Stimulated activated CD4-positive, alpha-beta T cell treated with anti-CD3 and anti-CD28 coated beads, TNF-alpha, amount 100 ng/mL, for 48 hours (primary cell): ENCODE results near the gene ADAMTSL2.

Source experiments
- DNase-seq, 3 donors: peaks; one replicate each; pipeline ENCODE4 v3.0.0-alpha.2; 2020; ENCODE audit warnings: low read depth in 3 of 3

ADAMTSL2 gene

GRCh38 chr9:133587466-133587865 lies 53.0 kb downstream of the ADAMTSL2 start:
- no peak for DNase-seq

- DNase-seq, result peak; percentile 14 to 33 (median 24)
These were observed 55.1 kb downstream of the ADAMTSL2 start for GRCh38 chr9:133589454-133590227.

GRCh38 chr9:133590231-133590855 lies 55.8 kb downstream of the ADAMTSL2 start:
- DNase-seq, result no peak

- DNase-seq, result no peak
These were observed 56.8 kb downstream of the ADAMTSL2 start for GRCh38 chr9:133591116-133591910.

GRCh38 chr9:133591985-133592384 lies 57.5 kb downstream of the ADAMTSL2 start:
- no peak for DNase-seq

- DNase-seq, result no peak
These were observed 58.4 kb downstream of the ADAMTSL2 start for GRCh38 chr9:133592731-133593409.

GRCh38 chr9:133593587-133594253 lies 59.2 kb downstream of the ADAMTSL2 start:
- no peak for DNase-seq

GRCh38 chr9:133594310-133594709 lies 59.8 kb downstream of the ADAMTSL2 start:
- no peak for DNase-seq

GRCh38 chr9:133595910-133596309 lies 61.4 kb downstream of the ADAMTSL2 start:
- no peak for DNase-seq

- DNase-seq, result no peak
These were observed 62.9 kb downstream of the ADAMTSL2 start for GRCh38 chr9:133597316-133597957.

GRCh38 chr9:133598978-133599377 lies 64.5 kb downstream of the ADAMTSL2 start:
- no peak for DNase-seq

- DNase-seq, result no peak
These were observed 65.1 kb downstream of the ADAMTSL2 start for GRCh38 chr9:133599470-133600173.

GRCh38 chr9:133600739-133601138 lies 66.2 kb downstream of the ADAMTSL2 start:
- no peak for DNase-seq

GRCh38 chr9:133601746-133602145 lies 67.2 kb downstream of the ADAMTSL2 start:
- no peak for DNase-seq

- DNase-seq, result no peak
These were observed 67.8 kb downstream of the ADAMTSL2 start for GRCh38 chr9:133602277-133602676.

GRCh38 chr9:133603135-133603927 lies 68.8 kb downstream of the ADAMTSL2 start:
- DNase-seq, result no peak

GRCh38 chr9:133604214-133604613 lies 69.7 kb downstream of the ADAMTSL2 start:
- DNase-seq, result peak in 1 of 3 donors; percentile 17

GRCh38 chr9:133604856-133605255 lies 70.4 kb downstream of the ADAMTSL2 start:
- no peak for DNase-seq

- no peak for DNase-seq
These were observed 70.9 kb downstream of the ADAMTSL2 start for GRCh38 chr9:133605446-133605845.
